B cell (primary cell): ENCODE measurements around the gene NMT1. TPM values are rescaled to one million over a fixed set of nuclear protein-coding genes. Genes with fewer than 3 reads are reported as not detected.
A peak's percentile ranks its signal among the peaks of the same experiment; 100 is the strongest.

Experiments used
- ATAC-seq: fragments of 200-7000 bp; cut with Tn5 transposase; one replicate; pipeline ENCODE4 v1.10.0; 2021; ENCODE audit warnings: low read depth, mild to moderate bottlenecking, moderate number of reproducible peaks, moderate library complexity
- CTCF ChIA-PET: fragments of 350-600 bp; sonication (Branson Sonifier 250); formaldehyde crosslinking; loops from one replicate; lab custom pipeline; 2021; ENCODE audit warnings: antibody characterized with exemption, inconsistent platforms; lab: Charles Lee
- POLR2A ChIA-PET: fragments of 350-600 bp; sonication (Branson Sonifier 250); formaldehyde crosslinking; loops from one replicate; lab custom pipeline; 2021; ENCODE audit warnings: antibody characterized with exemption; lab: Charles Lee
- DNase-seq: peaks from one replicate; pipeline ENCODE4 v3.0.0; 2013
- H2AFZ ChIP-seq: 2 replicates; pipeline ENCODE4 v1.6.1; 2012; ENCODE audit warnings: mild to moderate bottlenecking, low read depth, low read length; ENCODE audit not compliant: insufficient read depth, poor library complexity, severe bottlenecking
- H3K27ac ChIP-seq, 2 donors: 1 replicate in 1 of 2; 2 replicates in 1 of 2; pipeline ENCODE4 v1.5.1; 2012 to 2013; ENCODE audit warnings: low read length in 2 of 2, mild to moderate bottlenecking in 2 of 2, moderate library complexity in 1 of 2
- H3K27me3 ChIP-seq, 4 experiments: fragments of 200-600 bp in 1 of 4; sonication (generic) in 1 of 4; replicated peaks in 1 of 4; 1 replicate in 2 of 4; 2 replicates in 2 of 4; pipeline versions ENCODE4 v1.6.1 to v1.7.0; 2013 to 2016; ENCODE audit warnings: low read length in 3 of 4, mild to moderate bottlenecking in 2 of 4, mixed read lengths in 1 of 4, moderate library complexity in 1 of 4; ENCODE audit not compliant: insufficient read depth in 4 of 4, control insufficient read depth in 3 of 4; ENCODE audit errors: control extremely low read depth in 1 of 4
- H3K36me3 ChIP-seq, 2 experiments: replicated peaks in 1 of 2; 1 replicate in 1 of 2; 2 replicates in 1 of 2; pipeline versions ENCODE4 v1.6.1 to v1.7.1; 2013; ENCODE audit warnings: low read length in 1 of 2; ENCODE audit not compliant: insufficient read depth in 2 of 2, control insufficient read depth in 1 of 2; ENCODE audit errors: control extremely low read depth in 1 of 2, extremely low read depth in 1 of 2
- H3K4me1 ChIP-seq, 2 donors: fragments of 200-600 bp in 1 of 2; sonication (generic) in 1 of 2; 1 replicate in 1 of 2; 2 replicates in 1 of 2; pipeline versions ENCODE4 v1.5.1 to v1.6.1; 2013 to 2017; ENCODE audit warnings: low read length in 2 of 2; ENCODE audit not compliant: control insufficient read depth in 2 of 2, insufficient read depth in 2 of 2
- H3K4me2 ChIP-seq: replicated peaks from 2 replicates; pipeline ENCODE3; 2012; ENCODE audit warnings: mild to moderate bottlenecking, low read depth, low read length; ENCODE audit not compliant: poor library complexity, severe bottlenecking
- H3K4me3 ChIP-seq, 5 experiments: fragments of 200-600 bp in 1 of 5; sonication (generic) in 1 of 5; 1 replicate in 3 of 5; 2 replicates in 2 of 5; pipeline versions ENCODE4 v1.5.1 to v1.7.0; 2011 to 2016; ENCODE audit warnings: low read length in 4 of 5, mild to moderate bottlenecking in 4 of 5, low read depth in 2 of 5, control low read depth in 1 of 5, moderate library complexity in 1 of 5; ENCODE audit not compliant: insufficient read depth in 1 of 5; ENCODE audit errors: control extremely low read depth in 1 of 5, extremely low read depth in 1 of 5
- H3K79me2 ChIP-seq: fragments of 200-600 bp; sonication (generic); one replicate; pipeline ENCODE4 v1.6.0; 2016; ENCODE audit warnings: low read length; ENCODE audit not compliant: control insufficient read depth, insufficient read depth
- H3K9ac ChIP-seq: fragments of 200-600 bp; sonication (generic); 2 replicates; pipeline ENCODE4 v1.6.1; 2017; ENCODE audit warnings: mild to moderate bottlenecking, low read length, moderate library complexity
- H3K9me3 ChIP-seq, 3 donors: one replicate each; pipeline versions ENCODE4 v1.6.1 to v1.7.1; 2013; ENCODE audit warnings: low read length in 2 of 3; ENCODE audit not compliant: control insufficient read depth in 2 of 3, insufficient read depth in 1 of 3; ENCODE audit errors: control extremely low read depth in 1 of 3
- H4K20me1 ChIP-seq: 2 replicates; pipeline ENCODE4 v1.6.0; 2012; ENCODE audit warnings: mild to moderate bottlenecking, low read length; ENCODE audit not compliant: insufficient read depth, control insufficient read depth, poor library complexity, severe bottlenecking
- H3K27ac Mint-ChIP-seq: one replicate; pipeline ENCODE4 v1.8.0; 2021; ENCODE audit warnings: mixed read lengths
- H3K27me3 Mint-ChIP-seq: one replicate; pipeline ENCODE4 v1.8.0; 2021; ENCODE audit warnings: mixed read lengths
- H3K4me1 Mint-ChIP-seq: one replicate; pipeline ENCODE4 v1.8.0; 2021; ENCODE audit warnings: mixed read lengths
- H3K4me3 Mint-ChIP-seq: one replicate; pipeline ENCODE4 v1.8.0; 2021; ENCODE audit warnings: mixed read lengths
- H3K9me3 Mint-ChIP-seq: one replicate; pipeline ENCODE4 v1.8.0; 2022; ENCODE audit warnings: mixed read lengths; ENCODE audit not compliant: insufficient read depth
- CTCF ChIP-seq: fragments of 200-600 bp; IDR thresholded peaks from one replicate; pipeline ENCODE4 v1.8.0; 2022; ENCODE audit warnings: antibody characterized with exemption, mild to moderate bottlenecking
- EZH2 ChIP-seq: IDR thresholded peaks from 2 replicates; pipeline ENCODE4 v1.6.1; 2012; ENCODE audit warnings: borderline replicate concordance, low read depth, mild to moderate bottlenecking, moderate library complexity, low read length; ENCODE audit not compliant: insufficient read depth, poor library complexity, severe bottlenecking
- WGBS: methylation state at CpG from one replicate; pipeline ENCODE4 v1.1.5; 2013; ENCODE audit warnings: missing lambda C conversion rate; ENCODE audit not compliant: insufficient coverage; 5-methylcytosine and 5-hydroxymethylcytosine counted together
- intact Hi-C: fragments of 100-400 bp; cut with micrococcal nuclease; formaldehyde crosslinking; loops from one replicate; pipeline ENCODE4 v1.10.0; 2022
- polyA plus RNA-seq: library from polyadenylated mRNA; depleted of rRNA; stranded (reverse); fragments of >200 nt; gene quantifications from 2 replicates; pipeline ENCODE4 v1.2.3, GENCODE V29; 2012
- total RNA-seq, 2 donors: library from RNA; stranded (reverse); fragments of 120-200 nt in 1 of 2; gene quantifications; 1 replicate in 1 of 2; 2 replicates in 1 of 2; pipeline versions ENCODE4 v1.2.3 to v1.2.4, GENCODE V29; 2013 to 2022

NMT1 gene
- total and polyA plus RNA-seq, 2 donors (not counting 1 experiment from before 2014, with no cell fraction given) = 30.1 to 134 TPM

GRCh38 chr17:45022655-45023339 is 38.3 kb upstream of the NMT1 start:
- ChIA-PET POLR2A (interaction anchor here (0.6 kb wide), 1 partner anchor 248 kb away, joined by 5 read pairs; no protein-coding TSS in a partner anchor), CTCF (interaction anchor here (0.6 to 8.5 kb wide), 15 partner anchors 9 to 242 kb away, joined by 3 to 95 read pairs (median 4); no protein-coding TSS in a partner anchor)
- Histone ChIP-seq H3K4me1 (peaks cover 27 to 28% of the 10 kb centered on the region in 2 donors), H4K20me1 (no peaks in the 10 kb centered on the region), H3K4me2 (no peak overlapping the region), H3K36me3 (peaks cover 0 to 8% of the 10 kb centered on the region in 2 experiments), H3K27ac (no peak overlapping the region), H3K9me3 (peaks cover 0 to 16% (median 0%) of the 10 kb centered on the region in 3 donors), H3K79me2 (no peaks in the 10 kb centered on the region), H3K27me3 (peaks cover 0 to 40% (median 32%) of the 10 kb centered on the region in 4 experiments), H3K9ac (no peak overlapping the region), H2AFZ (no peak overlapping the region), H3K4me3 (no peak overlapping the region)
- TF ChIP-seq CTCF (no peak), EZH2 (no peak)
- Mint-ChIP-seq H3K27ac (no peak overlapping the region), H3K9me3 (no peaks in the 10 kb centered on the region), H3K4me3 (peak overlapping the region; percentile 26), H3K27me3 (peaks cover 31% of the 10 kb centered on the region), H3K4me1 (peaks cover 27% of the 10 kb centered on the region)
- WGBS = 65% methylated on average over 8 of the region's 13 CpGs
- no peak for ATAC-seq
- intact Hi-C loops = loop anchor here (1.0 to 5.0 kb wide), 3 partner anchors 50 to 248 kb away; no protein-coding TSS in a partner anchor
- DNase-seq = peak; percentile 25

- Histone ChIP-seq H3K9me3 (no peaks in the 10 kb centered on the region), H3K9ac (no peak overlapping the region), H3K36me3 (peaks cover 0 to 46% of the 10 kb centered on the region in 2 experiments), H3K79me2 (no peaks in the 10 kb centered on the region), H3K27ac (no peak overlapping the region), H3K4me2 (no peak overlapping the region), H3K4me3 (no peak overlapping the region), H2AFZ (no peak overlapping the region), H4K20me1 (no peaks in the 10 kb centered on the region), H3K27me3 (no peaks in the 10 kb centered on the region), H3K4me1 (no peaks in the 10 kb centered on the region)
- TF ChIP-seq CTCF = no peak
- TF ChIP-seq EZH2 = no peak
- DNase-seq (no peak), ATAC-seq (no peak)
- Mint-ChIP-seq H3K27ac (no peak overlapping the region), H3K4me1 (no peaks in the 10 kb centered on the region), H3K4me3 (no peak overlapping the region), H3K27me3 (no peaks in the 10 kb centered on the region), H3K9me3 (no peaks in the 10 kb centered on the region)
- ChIA-PET POLR2A (interaction anchor here (0.6 kb wide), 1 partner anchor 287 kb away, joined by 9 read pairs; no protein-coding TSS in a partner anchor), CTCF (interaction anchor here (0.9 kb wide), 1 partner anchor 109 kb away, joined by 4 read pairs; no protein-coding TSS in a partner anchor)
- intact Hi-C loops = no loop called here
- WGBS = 74% methylated on average over 7 of the region's 7 CpGs
Observed at GRCh38 chr17:45029096-45029495, 32.0 kb upstream of the NMT1 start.
